ENCODE data around the gene CDC42BPA. TPM values are rescaled to one million over a fixed set of nuclear protein-coding genes. Genes with fewer than 3 reads are reported as not detected.

The CDC42BPA gene
- total and polyA plus RNA-seq, 2 donors (not counting 3 experiments of a cell fraction or from before 2014, with no cell fraction given), result 26.1 to 92.6 TPM

GRCh38 chr1:227312361-227313025 lies 5.8 kb downstream of the CDC42BPA start:
- no TSS peak for BruUV-seq (replicated peaks)
- Histone ChIP-seq H3K9ac (replicated peaks; ENCODE audit: extremely low read depth, insufficient read depth, low read length) (no peak overlapping the region), H3K79me2 (ENCODE audit: control insufficient read depth, insufficient read depth, low read length) (peaks cover 99% of the 10 kb centered on the region), H3K4me3 (replicated peaks in 1 of 3; ENCODE audit: insufficient read depth in 1 of 3, low read depth in 1 of 3, low read length in 3 of 3) (no peak overlapping the region), H3K27ac (ENCODE audit: insufficient read depth, low read depth, low read length) (no peak overlapping the region), H3K9me3 (replicated peaks; ENCODE audit: control insufficient read depth, insufficient read depth, low read length) (no peaks in the 10 kb centered on the region), H2AFZ (ENCODE audit: low read depth, low read length) (no peak overlapping the region), H3K27me3 (ENCODE audit: control insufficient read depth in 2 of 2, insufficient read depth in 2 of 2, low read length in 2 of 2) (no peaks in the 10 kb centered on the region), H3K9me1 (replicated peaks; ENCODE audit: control insufficient read depth, extremely low read depth, insufficient read depth, low read length) (peaks cover 4% of the 10 kb centered on the region), H3K4me1 (ENCODE audit: control insufficient read depth, extremely low read depth, insufficient read depth, low read length) (peaks cover 27% of the 10 kb centered on the region), H3K4me2 (ENCODE audit: insufficient read depth, low read length) (peak overlapping the region; percentile 87), H3K36me3 (ENCODE audit: control insufficient read depth in 2 of 2, extremely low read depth in 1 of 2, insufficient read depth in 2 of 2, low read length in 2 of 2) (no peaks in the 10 kb centered on the region), H4K20me1 (replicated peaks; ENCODE audit: control insufficient read depth, extremely low read depth, insufficient read depth, low read length) (peaks cover 16% of the 10 kb centered on the region)
- CTCF ChIA-PET, result interaction anchor here (1.7 kb wide), 1 partner anchor 119 kb away, joined by 6 read pairs; no protein-coding TSS in a partner anchor
- FAIRE-seq (no peak), DNase-seq (ENCODE audit: low read depth, low spot score) (no peak)
- TF ChIP-seq JUN (IDR thresholded peaks at IDR 0.05; ENCODE audit: borderline replicate concordance, insufficient read depth, insufficient read length, low read depth) (no peak), GATA2 (IDR thresholded peaks at IDR 0.05; ENCODE audit: insufficient read depth, insufficient read length, low read depth, low read length) (no peak), POLR2AphosphoS5 (IDR thresholded peaks at IDR 0.05; ENCODE audit: insufficient read depth, low read depth, low read length) (no peak), CTCF (IDR thresholded peaks at IDR 0.05; ENCODE audit: extremely low read depth in 1 of 2, insufficient read depth in 1 of 2, low read depth in 1 of 2, low read length in 2 of 2) (no peak)
- intact Hi-C loops (cut with micrococcal nuclease) (no loop called here), dilution Hi-C loops (cut with MboI; ENCODE audit: extremely low pct_ligation_motif_present, low sequenced_read_pairs) (loop anchor here (25.0 kb wide), 1 partner anchor 125 kb away; no protein-coding TSS in a partner anchor)
- POLR2A ChIA-PET, result interaction anchor here (0.6 kb wide), 1 partner anchor 9 kb away, joined by 3 read pairs; no protein-coding TSS in a partner anchor

All from endothelial cell of umbilical vein (primary cell).